HepG2 (cell line): ENCODE results near the gene ZNF606. TPM values are rescaled to one million over a fixed set of nuclear protein-coding genes. Genes with fewer than 3 reads are reported as not detected.

Experiments
- CREM ChIP-seq, 2 experiments: sonication (generic) in 1 of 2; formaldehyde crosslinking in 1 of 2; IDR thresholded peaks; 2 replicates each; pipeline versions ENCODE4 v1.4.0 to v1.6.1; 2016 to 2020; ENCODE audit warnings: antibody characterized with exemption in 1 of 2, mild to moderate bottlenecking in 1 of 2, missing genetic modification reagents in 1 of 2
- ELF4 ChIP-seq: sonication (generic); formaldehyde crosslinking; IDR thresholded peaks from 2 replicates; pipeline ENCODE4 v1.5.0; 2020; ENCODE audit warnings: missing genetic modification reagents, mild to moderate bottlenecking, moderate library complexity, borderline replicate concordance
- FOXP4 ChIP-seq: sonication (generic); formaldehyde crosslinking; IDR thresholded peaks from 2 replicates; pipeline ENCODE4 v1.4.0; 2020; ENCODE audit warnings: missing genetic modification reagents
- KDM4B ChIP-seq: sonication (generic); formaldehyde crosslinking; IDR thresholded peaks from 2 replicates; pipeline ENCODE4 v1.4.0; 2020; ENCODE audit warnings: missing genetic modification reagents
- KLF13 ChIP-seq: sonication (generic); formaldehyde crosslinking; IDR thresholded peaks from 2 replicates; pipeline ENCODE4 v1.4.0; 2020; ENCODE audit warnings: mild to moderate bottlenecking, missing genetic modification reagents
- NR2F6 ChIP-seq, 2 experiments: IDR thresholded peaks; 2 replicates each; pipeline ENCODE4 v1.6.1; 2016; ENCODE audit warnings: antibody characterized with exemption in 1 of 2, mild to moderate bottlenecking in 1 of 2
- POLR2AphosphoS5 ChIP-seq: IDR thresholded peaks from 2 replicates; pipeline ENCODE4 v1.6.1; 2012; ENCODE audit warnings: low read depth, low read length
- RBM39 ChIP-seq: fragments of 200-400 bp; formaldehyde crosslinking; IDR thresholded peaks from one replicate; pipeline ENCODE4 v1.6.1; 2018; ENCODE audit warnings: antibody characterized with exemption, mild to moderate bottlenecking, low read depth, low read length; ENCODE audit not compliant: poor library complexity, severe bottlenecking
- RFX1 ChIP-seq: fragments of 450-650 bp; IDR thresholded peaks from 2 replicates; pipeline ENCODE4 v1.6.1; 2017
- SNRNP70 ChIP-seq: fragments of 200-400 bp; formaldehyde crosslinking; IDR thresholded peaks from 2 replicates; pipeline ENCODE4 v1.6.1; 2017; ENCODE audit warnings: mild to moderate bottlenecking, low read depth, low read length, moderate library complexity
- TGIF2 ChIP-seq: IDR thresholded peaks from 2 replicates; pipeline ENCODE4 v1.6.1; 2016; ENCODE audit warnings: control low read depth, missing compliant biosample characterization
- ZBTB21 ChIP-seq: sonication (generic); formaldehyde crosslinking; IDR thresholded peaks from 2 replicates; pipeline ENCODE4 v1.4.0; 2020; ENCODE audit warnings: missing genetic modification reagents
- ZFP36L1 ChIP-seq: sonication (generic); formaldehyde crosslinking; IDR thresholded peaks from 2 replicates; pipeline ENCODE4 v1.8.0; 2022; ENCODE audit warnings: mild to moderate bottlenecking, missing genetic modification reagents, moderate library complexity
- ZFP90 ChIP-seq: sonication (generic); formaldehyde crosslinking; IDR thresholded peaks from 2 replicates; pipeline ENCODE4 v1.8.0; 2022; ENCODE audit warnings: missing genetic modification reagents, mild to moderate bottlenecking, inconsistent platforms, borderline replicate concordance
- ZNF639 ChIP-seq: conservative IDR thresholded peaks from 2 replicates; pipeline ENCODE4 v1.6.1; 2018; ENCODE audit warnings: missing genetic modification reagents
- ZSCAN9 ChIP-seq: IDR thresholded peaks from 2 replicates; pipeline ENCODE4 v1.6.1; 2016; ENCODE audit warnings: borderline replicate concordance
- ZXDC ChIP-seq: sonication (generic); formaldehyde crosslinking; IDR thresholded peaks from 2 replicates; pipeline ENCODE4 v1.5.0; 2020; ENCODE audit warnings: mild to moderate bottlenecking, missing genetic modification reagents
- polyA plus RNA-seq, 8 experiments: library from polyadenylated mRNA; depleted of rRNA in 3 of 8; stranded (reverse) in 7 of 8; unstranded in 1 of 8; fragments of >200 nt; fragmentation: Illumina TruSeq in 4 of 8; extraction: Trizol in 4 of 8; gene quantifications; 2 replicates each; pipeline versions ENCODE4 v1.2.1 to v1.2.3, GENCODE V29; 2011 to 2016; ENCODE audit warnings: low read depth in 4 of 8, missing spikeins in 1 of 8, mixed read lengths in 1 of 8; ENCODE audit not compliant: insufficient read depth in 1 of 8
- total RNA-seq, 5 experiments: library from RNA; depleted of rRNA; stranded (reverse); fragments of >200 nt; fragmentation: Illumina TruSeq; extraction: Trizol; gene quantifications; 2 replicates each; pipeline ENCODE4 v1.2.3, GENCODE V29; 2016; ENCODE audit warnings: low read depth in 1 of 5
- TF ChIP-seq, protein P1 (sequence below): sonication (generic); formaldehyde crosslinking; conservative IDR thresholded peaks from 2 replicates; pipeline ENCODE4 v1.4.0; 2020; ENCODE audit warnings: mild to moderate bottlenecking, missing genetic modification reagents, moderate library complexity

ZNF606 gene
- total and polyA plus RNA-seq, 2 of the 13 experiments (the other 11 are each of a cell fraction or from before 2014, with no cell fraction given): 4.2 to 14.8 TPM

DNA sequence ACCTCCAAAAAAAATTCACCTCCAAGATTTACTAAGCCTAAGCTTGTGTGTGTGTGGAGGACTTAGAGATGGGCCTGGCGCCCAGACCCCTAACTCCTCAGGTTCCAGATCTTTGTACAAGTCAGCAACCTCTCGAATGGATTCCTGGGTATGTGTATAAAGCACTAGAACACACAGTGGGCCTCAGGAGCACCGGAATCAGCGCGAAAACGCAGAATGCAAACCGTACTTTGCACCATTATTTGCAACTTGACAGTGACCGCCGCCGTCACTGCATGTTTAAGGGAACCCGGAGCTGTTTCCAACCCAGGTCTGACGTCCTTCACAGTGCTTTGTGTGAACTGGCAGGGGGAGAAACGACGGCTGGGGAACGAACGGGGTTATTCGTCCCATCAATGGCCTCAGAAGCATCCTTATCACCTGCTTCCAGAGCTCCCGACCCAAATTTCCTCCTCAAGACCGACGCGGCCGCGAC lies 688 bp downstream of the ZNF606 start (continued):
- TF ChIP-seq ZNF639 (CRISPR knock-in tag): no peak
- no peak for TF ChIP-seq NR2F6 (IDR thresholded peaks at IDR 0.05)
- no peak for TF ChIP-seq NR2F6 (CRISPR knock-in tag; IDR thresholded peaks at IDR 0.05)
- TF ChIP-seq RFX1: no peak
- TF ChIP-seq ELF4 (CRISPR knock-in tag): no peak
- no peak for TF ChIP-seq ZXDC
- TF ChIP-seq KDM4B (CRISPR knock-in tag): no peak
- peak; percentile 14; the same call in 1 of the 2 replicates for TF ChIP-seq CREM (IDR thresholded peaks at IDR 0.05)
- TF ChIP-seq CREM (CRISPR knock-in tag; IDR thresholded peaks at IDR 0.05): no peak
- TF ChIP-seq KLF13 (CRISPR knock-in tag): no peak
- TF ChIP-seq ZFP36L1 (CRISPR knock-in tag): no peak
- TF ChIP-seq TGIF2 (CRISPR knock-in tag): no peak
- TF ChIP-seq, protein P1, sequence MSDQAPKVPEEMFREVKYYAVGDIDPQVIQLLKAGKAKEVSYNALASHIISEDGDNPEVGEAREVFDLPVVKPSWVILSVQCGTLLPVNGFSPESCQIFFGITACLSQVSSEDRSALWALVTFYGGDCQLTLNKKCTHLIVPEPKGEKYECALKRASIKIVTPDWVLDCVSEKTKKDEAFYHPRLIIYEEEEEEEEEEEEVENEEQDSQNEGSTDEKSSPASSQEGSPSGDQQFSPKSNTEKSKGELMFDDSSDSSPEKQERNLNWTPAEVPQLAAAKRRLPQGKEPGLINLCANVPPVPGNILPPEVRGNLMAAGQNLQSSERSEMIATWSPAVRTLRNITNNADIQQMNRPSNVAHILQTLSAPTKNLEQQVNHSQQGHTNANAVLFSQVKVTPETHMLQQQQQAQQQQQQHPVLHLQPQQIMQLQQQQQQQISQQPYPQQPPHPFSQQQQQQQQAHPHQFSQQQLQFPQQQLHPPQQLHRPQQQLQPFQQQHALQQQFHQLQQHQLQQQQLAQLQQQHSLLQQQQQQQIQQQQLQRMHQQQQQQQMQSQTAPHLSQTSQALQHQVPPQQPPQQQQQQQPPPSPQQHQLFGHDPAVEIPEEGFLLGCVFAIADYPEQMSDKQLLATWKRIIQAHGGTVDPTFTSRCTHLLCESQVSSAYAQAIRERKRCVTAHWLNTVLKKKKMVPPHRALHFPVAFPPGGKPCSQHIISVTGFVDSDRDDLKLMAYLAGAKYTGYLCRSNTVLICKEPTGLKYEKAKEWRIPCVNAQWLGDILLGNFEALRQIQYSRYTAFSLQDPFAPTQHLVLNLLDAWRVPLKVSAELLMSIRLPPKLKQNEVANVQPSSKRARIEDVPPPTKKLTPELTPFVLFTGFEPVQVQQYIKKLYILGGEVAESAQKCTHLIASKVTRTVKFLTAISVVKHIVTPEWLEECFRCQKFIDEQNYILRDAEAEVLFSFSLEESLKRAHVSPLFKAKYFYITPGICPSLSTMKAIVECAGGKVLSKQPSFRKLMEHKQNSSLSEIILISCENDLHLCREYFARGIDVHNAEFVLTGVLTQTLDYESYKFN: peak; percentile 24; the same call in 1 of the 2 replicates
- no peak for TF ChIP-seq ZSCAN9
- no peak for TF ChIP-seq SNRNP70
- TF ChIP-seq ZFP90 (CRISPR knock-in tag): no peak
- peak; percentile 39; the same call in 1 of the 2 replicates for TF ChIP-seq POLR2AphosphoS5
- 0 out of 2 replicates have a peak, but pooled peaks have one; percentile 23 for TF ChIP-seq FOXP4 (CRISPR knock-in tag)
- 0 out of 2 replicates have a peak, but pooled peaks have one; percentile 52 for TF ChIP-seq ZBTB21 (CRISPR knock-in tag)
- TF ChIP-seq RBM39: no peak
